Measurements from ENCODE around the gene CFAP77.

Gene CFAP77

GRCh38 chr9:132610661-132611060 lies 200.7 kb downstream of the CFAP77 start:
- peak; percentile 4 to 72 for DNase-seq

GRCh38 chr9:132614324-132614723 lies 204.3 kb downstream of the CFAP77 start:
- DNase-seq: no peak

GRCh38 chr9:132615774-132616173 lies 205.8 kb downstream of the CFAP77 start:
- no peak for DNase-seq

GRCh38 chr9:132616725-132617124 lies 206.7 kb downstream of the CFAP77 start:
- DNase-seq: no peak

GRCh38 chr9:132622159-132622558 lies 212.1 kb downstream of the CFAP77 start:
- DNase-seq: no peak
